Trophoblast cell (in vitro differentiated cells and primary cell): Measurements from ENCODE around the gene ADARB2.

Experiments used
- DNase-seq, 2 donors: peaks; one replicate each; pipeline ENCODE4 v3.0.0-alpha.2; 2016
- H2AFZ ChIP-seq: 2 replicates; pipeline ENCODE4 v1.6.1; 2013; ENCODE audit warnings: low read length, moderate library complexity, mild to moderate bottlenecking; ENCODE audit not compliant: insufficient read depth, poor library complexity
- H2AK5ac ChIP-seq: 2 replicates; pipeline ENCODE4 v1.6.1; 2013; ENCODE audit warnings: mild to moderate bottlenecking, low read length
- H2BK120ac ChIP-seq: 2 replicates; pipeline ENCODE4 v1.6.1; 2013; ENCODE audit warnings: low read length, mild to moderate bottlenecking, moderate library complexity; ENCODE audit not compliant: insufficient read depth, poor library complexity
- H2BK12ac ChIP-seq: 2 replicates; pipeline ENCODE4 v1.6.1; 2013; ENCODE audit warnings: mild to moderate bottlenecking, low read length, moderate library complexity
- H2BK5ac ChIP-seq: 2 replicates; pipeline ENCODE4 v1.6.1; 2013; ENCODE audit warnings: low read length, low read depth, moderate library complexity, mild to moderate bottlenecking; ENCODE audit not compliant: poor library complexity
- H3K14ac ChIP-seq: 2 replicates; pipeline ENCODE4 v1.6.1; 2013; ENCODE audit warnings: mild to moderate bottlenecking, low read length
- H3K18ac ChIP-seq: 2 replicates; pipeline ENCODE4 v1.6.1; 2013; ENCODE audit warnings: mild to moderate bottlenecking, low read length
- H3K23ac ChIP-seq: 2 replicates; pipeline ENCODE4 v1.6.1; 2013; ENCODE audit warnings: low read length
- H3K27ac ChIP-seq: 2 replicates; pipeline ENCODE4 v1.5.1; 2013; ENCODE audit warnings: low read depth, mild to moderate bottlenecking, inconsistent platforms, low read length, moderate library complexity
- H3K27me3 ChIP-seq: 2 replicates; pipeline ENCODE4 v1.6.1; 2013; ENCODE audit warnings: inconsistent platforms, mild to moderate bottlenecking, low read length, moderate library complexity; ENCODE audit not compliant: insufficient read depth
- H3K36me3 ChIP-seq, 2 experiments: 1 replicate in 1 of 2; 2 replicates in 1 of 2; pipeline ENCODE4 v1.6.1; 2013; ENCODE audit warnings: low read length in 2 of 2, mild to moderate bottlenecking in 2 of 2, moderate library complexity in 1 of 2; ENCODE audit not compliant: insufficient read depth in 2 of 2, control insufficient read depth in 1 of 2
- H3K4ac ChIP-seq: 2 replicates; pipeline ENCODE4 v1.6.1; 2013; ENCODE audit warnings: low read depth, mild to moderate bottlenecking, low read length, moderate library complexity
- H3K4me1 ChIP-seq, 2 experiments: 1 replicate in 1 of 2; 2 replicates in 1 of 2; pipeline ENCODE4 v1.6.1; 2013; ENCODE audit warnings: low read length in 2 of 2, mild to moderate bottlenecking in 2 of 2, moderate library complexity in 1 of 2; ENCODE audit not compliant: insufficient read depth in 2 of 2, control insufficient read depth in 1 of 2
- H3K4me2 ChIP-seq: 2 replicates; pipeline ENCODE4 v1.6.1; 2013; ENCODE audit warnings: inconsistent platforms, mild to moderate bottlenecking, low read length, moderate library complexity
- H3K4me3 ChIP-seq: 2 replicates; pipeline ENCODE4 v1.5.1; 2013; ENCODE audit warnings: mild to moderate bottlenecking, low read depth, low read length, inconsistent platforms
- H3K79me1 ChIP-seq: one replicate; pipeline ENCODE4 v1.6.1; 2013; ENCODE audit warnings: low read length
- H3K79me2 ChIP-seq: 2 replicates; pipeline ENCODE4 v1.6.1; 2013; ENCODE audit warnings: low read length, mild to moderate bottlenecking; ENCODE audit not compliant: control insufficient read depth, insufficient read depth, poor library complexity
- H3K9ac ChIP-seq: 2 replicates; pipeline ENCODE4 v1.6.1; 2013; ENCODE audit warnings: mild to moderate bottlenecking, low read length
- H3K9me3 ChIP-seq: 2 replicates; pipeline ENCODE4 v1.6.1; 2013; ENCODE audit warnings: low read depth, mild to moderate bottlenecking, control low read depth, inconsistent platforms, low read length; ENCODE audit not compliant: insufficient read depth
- H4K12ac ChIP-seq: 2 replicates; pipeline ENCODE4 v1.6.1; 2013; ENCODE audit warnings: low read depth, mild to moderate bottlenecking, low read length, moderate library complexity
- H4K8ac ChIP-seq: 2 replicates; pipeline ENCODE4 v1.6.1; 2013; ENCODE audit warnings: low read depth, mild to moderate bottlenecking, low read length, moderate library complexity
- H4K91ac ChIP-seq: one replicate; pipeline ENCODE4 v1.6.1; 2013; ENCODE audit warnings: low read depth, mild to moderate bottlenecking, low read length, moderate library complexity
- WGBS: extraction: QIAGEN DNeasy Blood & Tissue Kit; methylation state at CpG from one replicate; pipeline ENCODE4 v1.1.7; 2013; ENCODE audit warnings: missing lambda C conversion rate; ENCODE audit not compliant: insufficient read length, insufficient coverage; ENCODE audit errors: extremely low coverage; 5-methylcytosine and 5-hydroxymethylcytosine counted together

ADARB2 gene

DNA sequence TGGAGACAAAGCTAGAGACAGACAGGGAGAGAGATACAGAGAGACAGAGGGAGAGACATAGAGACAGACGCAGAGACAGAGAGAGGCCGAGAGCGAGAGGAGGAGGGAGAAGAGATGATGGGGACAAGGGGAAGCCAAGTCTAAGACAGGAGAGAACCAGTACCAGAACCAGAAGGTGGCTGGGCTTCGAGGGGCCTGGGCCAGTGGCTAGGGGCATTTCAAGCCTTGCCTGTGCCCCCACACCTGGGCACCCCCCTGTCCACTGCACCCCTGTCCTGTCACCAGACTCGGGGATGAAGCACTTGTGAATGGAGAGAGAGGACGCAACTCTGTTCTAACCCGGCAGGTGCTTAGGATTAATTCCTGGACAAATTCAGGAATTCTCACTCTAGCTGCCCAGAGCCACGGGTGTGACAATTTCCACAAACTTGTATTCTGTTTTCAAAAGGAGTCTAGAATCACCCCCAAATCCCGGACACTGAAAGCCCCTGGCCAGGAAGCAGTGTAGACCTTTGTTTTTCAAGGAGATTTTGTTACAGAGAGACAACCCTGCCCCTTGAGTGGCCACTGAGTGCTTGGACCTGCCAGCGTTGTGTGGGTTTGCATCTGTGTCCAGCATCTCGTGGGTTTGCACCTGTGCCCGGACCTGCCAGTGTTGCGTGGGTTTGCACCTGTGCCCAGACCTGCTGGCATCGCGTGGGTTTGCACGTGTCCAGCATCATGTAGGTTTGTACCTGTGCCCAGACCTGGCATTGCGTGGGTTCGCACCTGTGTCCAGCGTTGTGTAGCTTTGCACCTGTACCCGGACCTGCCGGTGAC lies 523.9 kb downstream of the ADARB2 start:
- H3K79me1 ChIP-seq: no peaks in the 10 kb centered on the region
- H3K23ac ChIP-seq: no peak overlapping the region
- H2BK5ac ChIP-seq: no peak overlapping the region
- H3K9me3 ChIP-seq: peaks cover 8% of the 10 kb centered on the region
- H3K36me3 ChIP-seq: no peaks in the 10 kb centered on the region
- H3K4me3 ChIP-seq: no peak overlapping the region
- H3K4ac ChIP-seq: no peak overlapping the region
- no peak overlapping the region for H2BK120ac ChIP-seq
- no peaks in the 10 kb centered on the region for H3K27me3 ChIP-seq
- no peak overlapping the region for H4K8ac ChIP-seq
- H4K12ac ChIP-seq: no peak overlapping the region
- no peak overlapping the region for H3K4me2 ChIP-seq
- H4K91ac ChIP-seq: no peak overlapping the region
- DNase-seq: no peak
- no peak overlapping the region for H2BK12ac ChIP-seq
- no peak overlapping the region for H3K14ac ChIP-seq
- H3K18ac ChIP-seq: no peak overlapping the region
- no peak overlapping the region for H3K9ac ChIP-seq
- no peak overlapping the region for H2AK5ac ChIP-seq
- no peaks in the 10 kb centered on the region for H3K4me1 ChIP-seq
- H2AFZ ChIP-seq: no peak overlapping the region
- WGBS: no CpG with 5 or more reads among the region's 21 CpGs
- no peak overlapping the region for H3K27ac ChIP-seq
- no peaks in the 10 kb centered on the region for H3K79me2 ChIP-seq

DNA sequence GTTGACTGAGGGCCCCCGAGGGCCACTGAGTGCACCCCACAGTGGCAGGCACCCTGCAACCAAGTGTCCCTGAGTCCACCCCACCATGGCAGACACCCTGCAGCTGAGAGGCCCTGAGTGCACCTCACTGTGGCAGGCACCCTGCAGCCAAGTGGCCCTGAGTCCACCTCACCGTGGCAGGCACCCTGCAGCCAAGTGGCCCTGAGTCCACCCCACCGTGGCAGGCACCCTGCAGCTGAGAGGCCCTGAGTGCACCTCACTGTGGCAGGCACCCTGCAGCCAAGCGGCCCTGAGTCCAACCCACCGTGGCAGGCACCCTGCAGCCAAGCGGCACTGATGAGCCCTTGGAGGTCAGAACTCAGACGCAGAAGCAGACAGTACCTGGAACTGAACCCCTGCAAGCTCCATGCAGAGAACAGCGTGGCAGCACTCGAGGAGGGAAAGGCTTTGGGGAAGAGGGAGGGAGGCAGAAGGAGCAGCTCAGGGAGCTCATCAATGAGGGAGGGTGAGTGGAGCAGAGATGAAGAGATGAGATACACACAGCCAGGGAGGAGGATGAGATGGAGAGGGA lies 524.7 kb downstream of the ADARB2 start:
- H3K14ac ChIP-seq: no peak overlapping the region
- H3K18ac ChIP-seq: no peak overlapping the region
- no peaks in the 10 kb centered on the region for H3K4me1 ChIP-seq
- no peak overlapping the region for H4K12ac ChIP-seq
- no peak overlapping the region for H3K9ac ChIP-seq
- H4K8ac ChIP-seq: no peak overlapping the region
- H2AFZ ChIP-seq: no peak overlapping the region
- no peak overlapping the region for H3K27ac ChIP-seq
- no CpG with 5 or more reads among the region's 9 CpGs for WGBS
- no peak for DNase-seq
- no peak overlapping the region for H3K23ac ChIP-seq
- H3K4me2 ChIP-seq: no peak overlapping the region
- peaks cover 8% of the 10 kb centered on the region for H3K9me3 ChIP-seq
- H3K27me3 ChIP-seq: no peaks in the 10 kb centered on the region
- no peaks in the 10 kb centered on the region for H3K36me3 ChIP-seq
- no peak overlapping the region for H2AK5ac ChIP-seq
- H2BK12ac ChIP-seq: no peak overlapping the region
- no peaks in the 10 kb centered on the region for H3K79me2 ChIP-seq
- H3K4me3 ChIP-seq: no peak overlapping the region
- H2BK120ac ChIP-seq: no peak overlapping the region
- H2BK5ac ChIP-seq: no peak overlapping the region
- no peak overlapping the region for H3K4ac ChIP-seq
- no peaks in the 10 kb centered on the region for H3K79me1 ChIP-seq
- H4K91ac ChIP-seq: no peak overlapping the region

DNA sequence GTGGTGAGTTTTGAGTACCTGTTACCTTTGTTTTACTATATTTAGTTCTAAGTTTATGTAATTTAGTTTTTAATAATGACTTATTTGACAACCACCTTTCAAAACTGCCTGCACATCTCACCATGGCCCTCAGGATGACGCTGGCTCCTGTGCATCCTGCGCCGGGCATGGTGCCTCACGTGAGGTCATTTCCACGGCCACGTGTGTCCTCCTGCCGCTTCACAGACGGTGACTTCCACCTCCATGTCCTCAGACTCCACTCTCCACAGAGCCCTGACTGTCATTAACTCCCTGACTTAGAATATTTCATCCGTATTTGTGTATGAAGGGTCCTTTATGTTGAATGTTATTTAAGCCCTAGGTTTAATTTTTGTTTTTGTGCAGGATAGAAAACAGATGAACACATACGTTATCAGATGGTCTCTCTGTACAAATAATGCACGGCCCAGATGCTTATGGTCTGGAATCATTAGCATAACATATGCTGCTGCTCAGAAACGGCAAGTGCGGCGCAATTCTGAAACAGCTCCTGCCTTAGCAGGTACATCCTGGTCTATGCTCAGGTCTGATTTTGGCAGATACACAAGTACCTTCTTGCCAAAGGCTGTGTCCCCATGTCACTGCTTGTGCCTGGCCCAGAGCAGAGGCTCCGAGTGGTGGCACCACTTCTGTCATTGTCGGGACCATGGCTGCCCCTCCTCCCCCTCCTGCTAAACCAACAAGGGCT lies 525.3 kb downstream of the ADARB2 start:
- H3K36me3 ChIP-seq: no peaks in the 10 kb centered on the region
- H4K8ac ChIP-seq: no peak overlapping the region
- H3K79me1 ChIP-seq: no peaks in the 10 kb centered on the region
- H3K27me3 ChIP-seq: no peaks in the 10 kb centered on the region
- no peak overlapping the region for H3K23ac ChIP-seq
- H4K12ac ChIP-seq: no peak overlapping the region
- H2BK5ac ChIP-seq: no peak overlapping the region
- no peak for DNase-seq
- H3K4me1 ChIP-seq: no peaks in the 10 kb centered on the region
- WGBS: no CpG with 5 or more reads among the region's 16 CpGs
- no peak overlapping the region for H3K18ac ChIP-seq
- no peak overlapping the region for H3K9ac ChIP-seq
- H2AFZ ChIP-seq: no peak overlapping the region
- H3K27ac ChIP-seq: no peak overlapping the region
- H3K4me2 ChIP-seq: no peak overlapping the region
- H4K91ac ChIP-seq: no peak overlapping the region
- H2BK12ac ChIP-seq: no peak overlapping the region
- H2BK120ac ChIP-seq: no peak overlapping the region
- no peak overlapping the region for H2AK5ac ChIP-seq
- H3K4me3 ChIP-seq: no peak overlapping the region
- H3K14ac ChIP-seq: no peak overlapping the region
- H3K9me3 ChIP-seq: peaks cover 8% of the 10 kb centered on the region
- H3K79me2 ChIP-seq: no peaks in the 10 kb centered on the region
- no peak overlapping the region for H3K4ac ChIP-seq

- Histone ChIP-seq H3K9ac (no peak overlapping the region), H3K79me1 (no peaks in the 10 kb centered on the region), H3K27me3 (no peaks in the 10 kb centered on the region), H2BK120ac (no peak overlapping the region), H3K9me3 (peaks cover 5% of the 10 kb centered on the region), H2AK5ac (no peak overlapping the region), H3K4me3 (no peak overlapping the region), H3K79me2 (no peaks in the 10 kb centered on the region), H3K18ac (no peak overlapping the region), H3K36me3 (no peaks in the 10 kb centered on the region), H3K4me2 (no peak overlapping the region), H2BK5ac (no peak overlapping the region), H4K12ac (no peak overlapping the region), H2BK12ac (no peak overlapping the region), H3K4ac (no peak overlapping the region), H3K23ac (no peak overlapping the region), H2AFZ (no peak overlapping the region), H4K91ac (no peak overlapping the region), H4K8ac (no peak overlapping the region), H3K27ac (no peak overlapping the region), H3K14ac (no peak overlapping the region), H3K4me1 (no peaks in the 10 kb centered on the region)
- DNase-seq: no peak
- no CpG with 5 or more reads among the region's 14 CpGs for WGBS
Measured at GRCh38 chr10:1210667-1211066, 526.7 kb downstream of the ADARB2 start.
